ENCODE data around the gene EBI3. TPM values are rescaled to one million over a fixed set of nuclear protein-coding genes. Genes with fewer than 3 reads are reported as not detected.

The EBI3 gene
- total RNA-seq, 1 donor from 2014 or later, result not detected

DNA sequence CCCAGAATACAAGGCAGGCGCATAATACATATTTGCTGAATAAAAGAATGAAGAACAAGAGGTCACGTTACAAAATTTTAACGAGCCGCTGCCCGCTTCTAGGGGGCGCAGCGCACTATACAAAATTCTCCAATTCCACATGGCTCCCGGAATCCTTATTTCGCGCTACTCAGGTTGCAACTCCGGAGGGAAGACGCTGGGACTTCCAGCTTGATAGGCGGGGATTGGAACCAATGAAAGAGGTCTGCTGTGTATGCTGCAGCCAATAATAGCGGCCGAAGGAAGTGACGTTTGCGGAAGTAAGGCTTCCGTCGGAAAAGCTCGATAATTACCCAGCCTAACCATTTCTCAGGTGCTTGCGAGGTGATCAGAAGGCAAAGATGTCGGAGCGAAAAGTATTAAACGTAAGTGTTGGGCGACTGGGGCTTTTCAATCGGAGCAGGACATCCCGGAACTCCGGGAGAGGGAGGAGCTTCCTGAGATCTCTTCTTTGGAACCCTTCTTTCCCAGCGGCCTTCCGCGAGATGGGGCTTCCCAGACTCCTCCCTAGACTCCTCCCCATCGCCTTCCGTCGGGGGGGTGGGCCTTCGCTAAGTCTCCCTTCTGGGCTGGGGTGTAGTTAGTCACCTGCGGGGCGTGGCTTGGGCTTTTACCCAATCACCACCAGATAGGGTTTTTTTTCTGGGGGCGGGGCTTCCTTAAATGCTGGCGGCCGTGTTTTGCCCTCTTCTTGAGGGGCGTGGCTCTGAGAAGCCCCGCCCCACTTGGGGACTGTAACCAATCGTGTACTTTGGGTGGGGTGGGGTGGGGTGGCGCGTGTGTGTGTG, 17.7 kb downstream of the EBI3 start, which contains the start of gene YJU2:
YJU2 (plus strand) TSS at position 314 of the 827 bp plus-strand sequence; CDS start at position 381, 67 bp downstream.
- H3K27me3 Mint-ChIP-seq, result peaks cover 2% of the 10 kb centered on the region
- no peaks in the 10 kb centered on the region for H3K4me1 Mint-ChIP-seq (ENCODE audit: low read depth)
- TF ChIP-seq, protein P1, sequence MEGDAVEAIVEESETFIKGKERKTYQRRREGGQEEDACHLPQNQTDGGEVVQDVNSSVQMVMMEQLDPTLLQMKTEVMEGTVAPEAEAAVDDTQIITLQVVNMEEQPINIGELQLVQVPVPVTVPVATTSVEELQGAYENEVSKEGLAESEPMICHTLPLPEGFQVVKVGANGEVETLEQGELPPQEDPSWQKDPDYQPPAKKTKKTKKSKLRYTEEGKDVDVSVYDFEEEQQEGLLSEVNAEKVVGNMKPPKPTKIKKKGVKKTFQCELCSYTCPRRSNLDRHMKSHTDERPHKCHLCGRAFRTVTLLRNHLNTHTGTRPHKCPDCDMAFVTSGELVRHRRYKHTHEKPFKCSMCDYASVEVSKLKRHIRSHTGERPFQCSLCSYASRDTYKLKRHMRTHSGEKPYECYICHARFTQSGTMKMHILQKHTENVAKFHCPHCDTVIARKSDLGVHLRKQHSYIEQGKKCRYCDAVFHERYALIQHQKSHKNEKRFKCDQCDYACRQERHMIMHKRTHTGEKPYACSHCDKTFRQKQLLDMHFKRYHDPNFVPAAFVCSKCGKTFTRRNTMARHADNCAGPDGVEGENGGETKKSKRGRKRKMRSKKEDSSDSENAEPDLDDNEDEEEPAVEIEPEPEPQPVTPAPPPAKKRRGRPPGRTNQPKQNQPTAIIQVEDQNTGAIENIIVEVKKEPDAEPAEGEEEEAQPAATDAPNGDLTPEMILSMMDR (IDR thresholded peaks at IDR 0.05; ENCODE audit: unreplicated experiment), result peak; percentile 64
- peak within 1 kb of the TSS; percentile 99 for H3K27ac Mint-ChIP-seq
- peaks cover 5% of the 10 kb centered on the region for H3K9me3 Mint-ChIP-seq (ENCODE audit: low read depth)
- peak within 1 kb of the TSS; percentile 94 for H3K4me3 Mint-ChIP-seq (ENCODE audit: low read depth)
- peaks cover 23% of the 10 kb centered on the region for H3K36me3 Mint-ChIP-seq (ENCODE audit: insufficient read depth)
- peak; percentile 97 for DNase-seq (ENCODE audit: low spot score, unreplicated experiment)

DNA sequence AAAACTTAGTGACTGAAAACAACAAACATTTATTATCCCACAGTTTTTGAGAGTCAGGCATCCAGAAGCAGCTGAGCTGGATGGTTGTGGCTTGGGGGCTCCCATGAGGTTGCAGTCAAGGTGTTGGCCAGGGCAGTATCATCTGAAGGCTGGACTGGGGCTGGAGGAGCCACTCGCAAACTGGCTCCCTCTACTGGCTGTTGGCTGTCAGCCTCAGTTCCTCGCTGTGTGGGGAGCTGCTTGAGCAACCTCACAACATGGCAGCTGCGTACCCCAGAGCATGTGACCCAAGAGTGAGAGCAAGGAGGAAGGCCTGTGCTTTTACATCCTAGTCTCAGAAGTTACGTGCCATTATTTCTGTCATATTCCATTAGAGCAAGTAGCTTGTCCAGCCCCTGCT, 27.2 kb downstream of the EBI3 start:
- TF ChIP-seq, protein P1 (IDR thresholded peaks at IDR 0.05; ENCODE audit: unreplicated experiment), result no peak
- Mint-ChIP-seq H3K4me3 (ENCODE audit: low read depth) (no peak overlapping the region), H3K27me3 (no peaks in the 10 kb centered on the region), H3K27ac (no peak overlapping the region), H3K36me3 (ENCODE audit: insufficient read depth) (peaks cover 43% of the 10 kb centered on the region), H3K4me1 (ENCODE audit: low read depth) (no peaks in the 10 kb centered on the region), H3K9me3 (ENCODE audit: low read depth) (peaks cover 5% of the 10 kb centered on the region)
- DNase-seq (ENCODE audit: low spot score, unreplicated experiment), result no peak

DNA sequence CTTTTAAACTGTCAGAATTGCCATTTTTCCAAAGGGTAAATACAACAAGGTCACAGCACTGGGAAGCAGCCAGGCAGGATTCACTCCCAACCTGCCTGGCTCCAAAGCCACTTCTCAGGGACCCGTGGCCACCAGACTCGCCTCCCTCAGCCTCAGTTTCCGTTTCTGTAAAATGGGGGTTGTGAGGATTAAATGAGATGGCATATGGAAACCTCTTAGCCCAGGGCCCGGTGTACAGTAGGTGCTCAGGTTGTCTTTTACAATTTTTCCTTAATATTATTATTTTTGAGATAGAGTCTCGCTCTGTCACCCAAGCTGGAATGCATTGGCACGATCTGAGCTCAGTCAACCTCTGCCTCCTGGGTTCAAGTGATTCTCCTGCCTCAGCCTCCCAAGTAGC, 27.7 kb downstream of the EBI3 start:
- no peak for DNase-seq (ENCODE audit: low spot score, unreplicated experiment)
- H3K4me1 Mint-ChIP-seq (ENCODE audit: low read depth), result no peaks in the 10 kb centered on the region
- no peak overlapping the region for H3K4me3 Mint-ChIP-seq (ENCODE audit: low read depth)
- H3K9me3 Mint-ChIP-seq (ENCODE audit: low read depth), result peaks cover 5% of the 10 kb centered on the region
- TF ChIP-seq, protein P1 (IDR thresholded peaks at IDR 0.05; ENCODE audit: unreplicated experiment), result no peak
- H3K27me3 Mint-ChIP-seq, result no peaks in the 10 kb centered on the region
- no peak overlapping the region for H3K27ac Mint-ChIP-seq
- peaks cover 40% of the 10 kb centered on the region for H3K36me3 Mint-ChIP-seq (ENCODE audit: insufficient read depth)

DNA sequence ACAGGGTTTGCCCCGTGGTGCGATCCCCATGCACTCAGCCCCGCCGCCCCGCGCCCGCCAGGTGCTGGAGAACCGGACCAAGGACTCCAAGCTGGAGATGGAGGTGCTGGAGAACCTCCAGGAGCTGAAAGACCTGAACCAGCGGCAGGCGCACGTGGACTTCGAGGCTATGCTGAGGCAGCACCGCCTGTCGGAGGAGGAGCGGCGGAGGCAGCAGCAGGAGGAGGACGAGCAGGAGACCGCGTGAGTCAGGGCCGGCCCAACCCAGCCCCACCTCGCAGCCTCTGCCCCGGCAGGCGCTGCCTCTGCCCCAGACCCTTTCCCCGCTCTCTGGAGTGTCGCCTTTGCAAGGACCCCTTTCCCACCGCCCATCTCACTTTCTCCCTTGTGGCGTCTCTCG, 28.9 kb downstream of the EBI3 start:
- no peak for DNase-seq (ENCODE audit: low spot score, unreplicated experiment)
- Mint-ChIP-seq H3K36me3 (ENCODE audit: insufficient read depth) (peaks cover 31% of the 10 kb centered on the region), H3K27ac (no peak overlapping the region), H3K9me3 (ENCODE audit: low read depth) (peaks cover 5% of the 10 kb centered on the region), H3K27me3 (no peaks in the 10 kb centered on the region), H3K4me1 (ENCODE audit: low read depth) (no peaks in the 10 kb centered on the region), H3K4me3 (ENCODE audit: low read depth) (no peak overlapping the region)
- TF ChIP-seq, protein P1 (IDR thresholded peaks at IDR 0.05; ENCODE audit: unreplicated experiment), result no peak

DNA sequence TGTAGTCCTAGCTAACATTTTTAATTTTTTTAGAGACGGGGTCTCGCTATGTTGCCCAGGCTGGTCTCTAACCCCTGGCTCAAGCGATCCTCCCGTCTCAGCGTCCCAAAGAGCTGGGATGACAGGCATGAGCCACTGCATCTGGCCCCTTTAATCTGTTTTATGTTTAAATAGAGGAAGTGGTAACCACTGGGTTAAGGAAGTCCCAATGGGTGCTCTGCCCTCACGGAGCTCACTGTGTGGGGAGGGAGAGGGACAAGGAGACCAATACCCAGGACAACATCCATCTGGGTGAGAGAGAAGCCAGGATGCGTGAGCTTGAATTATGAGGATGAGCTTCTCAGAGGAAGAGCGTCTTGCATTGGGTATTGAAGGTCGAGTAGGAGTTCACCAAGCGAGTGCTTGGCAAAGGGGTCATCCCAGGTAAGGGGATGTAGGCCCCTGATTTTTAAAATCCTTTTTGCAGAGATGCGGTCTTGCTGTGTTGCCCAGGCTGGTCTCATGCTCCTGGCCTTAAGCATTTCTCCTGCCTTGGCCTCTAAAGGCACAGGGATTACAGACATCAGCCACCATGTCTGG, 31.4 kb downstream of the EBI3 start:
- no peaks in the 10 kb centered on the region for H3K9me3 Mint-ChIP-seq (ENCODE audit: low read depth)
- H3K27me3 Mint-ChIP-seq, result no peaks in the 10 kb centered on the region
- no peak overlapping the region for H3K27ac Mint-ChIP-seq
- no peak for DNase-seq (ENCODE audit: low spot score, unreplicated experiment)
- no peaks in the 10 kb centered on the region for H3K4me1 Mint-ChIP-seq (ENCODE audit: low read depth)
- H3K4me3 Mint-ChIP-seq (ENCODE audit: low read depth), result no peak overlapping the region
- TF ChIP-seq, protein P1 (IDR thresholded peaks at IDR 0.05; ENCODE audit: unreplicated experiment), result no peak
- peaks cover 14% of the 10 kb centered on the region for H3K36me3 Mint-ChIP-seq (ENCODE audit: insufficient read depth)
